HepG2 (cell line): ENCODE results near the gene SYCP2L. TPM values are rescaled to one million over a fixed set of nuclear protein-coding genes. Genes with fewer than 3 reads are reported as not detected.

Experiments used
- ATAC-seq: fragments of 200-7000 bp; cut with Tn5 transposase; 3 replicates; pipeline ENCODE4 v1.9.1; 2020; ENCODE audit warnings: mild to moderate bottlenecking, moderate library complexity
- BruUV-seq: library from RNA; stranded (reverse); fragments of 400-500 nt; replicated peaks from 2 replicates; lab custom pipeline; 2021; lab: Mats Ljungman, UMichigan
- CTCF ChIA-PET: fragments of 300-600 bp; formaldehyde crosslinking; extraction: SDS; loops from one replicate; lab custom pipeline; 2021; ENCODE audit warnings: low total read pairs, inconsistent platforms, low intra/inter-chr PET ratio; lab: Yijun Ruan, JAX
- POLR2A ChIA-PET: fragments of 350-600 bp; sonication (Branson Sonifier 250); formaldehyde crosslinking; loops from one replicate; lab custom pipeline; 2020; ENCODE audit warnings: antibody characterized with exemption, inconsistent platforms; lab: Yijun Ruan, JAX
- DNase-seq: peaks from one replicate; pipeline ENCODE4 v3.0.0-alpha.2; 2015; ENCODE audit warnings: low spot score
- FAIRE-seq: peaks from 3 replicates; lab custom pipeline; 2011; peaks lifted over from hg19 to GRCh38; lab: Jason Lieb, UNC
- H2AFZ ChIP-seq: one replicate; pipeline ENCODE4 v1.6.1; 2011; ENCODE audit warnings: low read length, inconsistent platforms
- H3K27ac ChIP-seq: fragments of 300-600 bp; 3 replicates; pipeline ENCODE4 v1.8.0; 2011; ENCODE audit warnings: mixed run types, mild to moderate bottlenecking, mixed read lengths, low read length, inconsistent platforms; ENCODE audit not compliant: insufficient read depth; ENCODE audit errors: extremely low read length
- H3K27me3 ChIP-seq, 2 experiments: fragments of 200-600 bp in 1 of 2; 2 replicates in 1 of 2; 3 replicates in 1 of 2; pipeline versions ENCODE4 v1.6.0 to v1.8.0; 2011; ENCODE audit warnings: low read length in 2 of 2, mild to moderate bottlenecking in 2 of 2, moderate library complexity in 2 of 2, inconsistent platforms in 1 of 2; ENCODE audit not compliant: insufficient read depth in 2 of 2, control insufficient read depth in 1 of 2
- H3K36me3 ChIP-seq, 2 experiments: fragments of 200-600 bp in 1 of 2; replicated peaks in 1 of 2; 2 replicates in 1 of 2; 3 replicates in 1 of 2; pipeline versions ENCODE4 v1.5.1 to v1.8.0; 2011; ENCODE audit warnings: low read length in 2 of 2, inconsistent platforms in 1 of 2; ENCODE audit not compliant: insufficient read depth in 2 of 2, control insufficient read depth in 1 of 2
- H3K4me1 ChIP-seq: 2 replicates; pipeline ENCODE4 v1.5.1; 2012; ENCODE audit warnings: low read length, inconsistent platforms; ENCODE audit not compliant: insufficient read depth
- H3K4me2 ChIP-seq: 2 replicates; pipeline ENCODE4 v1.6.0; 2011; ENCODE audit warnings: low read depth, low read length, inconsistent platforms
- H3K4me3 ChIP-seq, 3 experiments: fragments of 200-600 bp in 1 of 3; sonication (generic), shearing (Covaris generic) in 1 of 3; replicated peaks in 1 of 3; 2 replicates each; pipeline ENCODE4 v1.5.1; 2011 to 2016; ENCODE audit warnings: low read length in 3 of 3, inconsistent platforms in 2 of 3, low read depth in 2 of 3, mild to moderate bottlenecking in 2 of 3, control low read depth in 1 of 3, mixed read lengths in 1 of 3; ENCODE audit not compliant: insufficient read depth in 1 of 3
- H3K79me2 ChIP-seq: one replicate; pipeline ENCODE4 v1.6.1; 2011; ENCODE audit warnings: low read length, inconsistent platforms; ENCODE audit not compliant: insufficient read depth
- H3K9ac ChIP-seq: 2 replicates; pipeline ENCODE4 v1.6.0; 2011; ENCODE audit warnings: mild to moderate bottlenecking, low read depth, low read length, inconsistent platforms; ENCODE audit not compliant: insufficient read depth
- H3K9me3 ChIP-seq: 2 replicates; pipeline ENCODE4 v1.5.1; 2012; ENCODE audit warnings: mild to moderate bottlenecking, low read length
- H4K20me1 ChIP-seq: 2 replicates; pipeline ENCODE4 v1.6.0; 2011; ENCODE audit warnings: inconsistent platforms, mild to moderate bottlenecking, low read length, moderate library complexity; ENCODE audit not compliant: insufficient read depth
- ASH2L ChIP-seq: fragments of 300-600, 200-600 bp; sonication (generic); IDR thresholded peaks from 2 replicates; pipeline ENCODE4 v1.7.0; 2017; ENCODE audit warnings: low read depth, mild to moderate bottlenecking, moderate library complexity, mixed read lengths, low read length; ENCODE audit not compliant: insufficient read length
- FIP1L1 ChIP-seq: fragments of 200-400 bp; formaldehyde crosslinking; IDR thresholded peaks from 2 replicates; pipeline ENCODE4 v1.6.1; 2018; ENCODE audit warnings: low read depth, mild to moderate bottlenecking, low read length, moderate library complexity, borderline replicate concordance; ENCODE audit not compliant: insufficient read depth
- FOXP1 ChIP-seq, 2 experiments: fragments of 450-650 bp in 1 of 2; IDR thresholded peaks; 2 replicates each; pipeline ENCODE4 v1.6.1; 2017 to 2018; ENCODE audit warnings: antibody characterized with exemption in 1 of 2
- GRHL1 ChIP-seq: sonication (generic); formaldehyde crosslinking; conservative IDR thresholded peaks from 2 replicates; pipeline ENCODE4 v1.8.0; 2022; ENCODE audit warnings: missing genetic modification reagents
- IKZF4 ChIP-seq: sonication (generic); formaldehyde crosslinking; IDR thresholded peaks from 2 replicates; pipeline ENCODE4 v1.5.1; 2020; ENCODE audit warnings: borderline replicate concordance, mild to moderate bottlenecking, low read depth, missing genetic modification reagents; ENCODE audit errors: not compliant biosample characterization
- MIXL1 ChIP-seq: IDR thresholded peaks from 2 replicates; pipeline ENCODE4 v1.6.1; 2016
- MXD3 ChIP-seq: IDR thresholded peaks from 2 replicates; pipeline ENCODE4 v1.6.1; 2016; ENCODE audit warnings: mild to moderate bottlenecking, missing biosample characterization, missing genetic modification reagents
- NKX3-1 ChIP-seq: sonication (generic); formaldehyde crosslinking; IDR thresholded peaks from 2 replicates; pipeline ENCODE4 v1.5.0; 2020; ENCODE audit warnings: missing genetic modification reagents
- ZEB1 ChIP-seq: IDR thresholded peaks from 2 replicates; pipeline ENCODE4 v1.6.1; 2012; ENCODE audit warnings: mild to moderate bottlenecking, low read depth, inconsistent platforms; ENCODE audit not compliant: insufficient replicate concordance
- ZNF263 ChIP-seq: sonication (generic); formaldehyde crosslinking; IDR thresholded peaks from 2 replicates; pipeline ENCODE4 v1.4.0; 2020; ENCODE audit warnings: missing genetic modification reagents
- ZNF644 ChIP-seq: IDR thresholded peaks from 2 replicates; pipeline ENCODE4 v1.6.1; 2016; ENCODE audit warnings: low read depth
- ZNF724P ChIP-seq: sonication (generic); formaldehyde crosslinking; IDR thresholded peaks from 2 replicates; pipeline ENCODE4 v1.8.0; 2022; ENCODE audit warnings: missing genetic modification reagents, borderline replicate concordance
- WGBS: methylation state at CpG from one replicate; pipeline ENCODE4 v1.1.6; 2017; ENCODE audit warnings: low lambda C conversion rate; 5-methylcytosine and 5-hydroxymethylcytosine counted together
- in situ Hi-C: cut with HindIII; loops from 2 replicates; pipeline ENCODE4 v1.10.0; 2017; ENCODE audit warnings: low pct_unique_long_range_greater_than_20kb; ENCODE audit not compliant: extremely low pct_ligation_motif_present
- intact Hi-C: fragments of 100-400 bp; cut with micrococcal nuclease; formaldehyde crosslinking; loops from one replicate; pipeline ENCODE4 v1.10.0; 2022; ENCODE audit not compliant: unreplicated experiment
- polyA plus RNA-seq, 8 experiments: library from polyadenylated mRNA; depleted of rRNA in 3 of 8; stranded (reverse) in 7 of 8; unstranded in 1 of 8; fragments of >200 nt; fragmentation: Illumina TruSeq in 4 of 8; extraction: Trizol in 4 of 8; gene quantifications; 2 replicates each; pipeline versions ENCODE4 v1.2.1 to v1.2.3, GENCODE V29; 2011 to 2016; ENCODE audit warnings: low read depth in 4 of 8, missing spikeins in 1 of 8, mixed read lengths in 1 of 8; ENCODE audit not compliant: insufficient read depth in 1 of 8
- total RNA-seq, 5 experiments: library from RNA; depleted of rRNA; stranded (reverse); fragments of >200 nt; fragmentation: Illumina TruSeq; extraction: Trizol; gene quantifications; 2 replicates each; pipeline ENCODE4 v1.2.3, GENCODE V29; 2016; ENCODE audit warnings: low read depth in 1 of 5
- TF ChIP-seq, protein P1 (sequence below): sonication (generic); formaldehyde crosslinking; IDR thresholded peaks from 2 replicates; pipeline ENCODE4 v1.4.0; 2020; ENCODE audit warnings: missing genetic modification reagents, borderline replicate concordance
- TF ChIP-seq, protein P2 (sequence below): sonication (generic); formaldehyde crosslinking; IDR thresholded peaks from 2 replicates; pipeline ENCODE4 v1.8.0; 2022; ENCODE audit warnings: mild to moderate bottlenecking, missing genetic modification reagents, moderate library complexity

SYCP2L gene
- total and polyA plus RNA-seq, 2 of the 13 experiments (the other 11 are each of a cell fraction or from before 2014, with no cell fraction given): 0.22 to 0.54 TPM

- 86% methylated on average over 5 of the region's 5 CpGs for WGBS
- no peaks in the 10 kb centered on the region for H3K27me3 ChIP-seq
- in situ Hi-C loops: no loop called here
- no peak for TF ChIP-seq ASH2L
- TF ChIP-seq MXD3 (CRISPR knock-in tag): no peak
- TF ChIP-seq ZNF644 (CRISPR knock-in tag): no peak
- no peak for TF ChIP-seq ZNF263
- no peak for TF ChIP-seq MIXL1
- no peak for TF ChIP-seq FIP1L1
- no peak for TF ChIP-seq ZNF724P (CRISPR knock-in tag)
- TF ChIP-seq GRHL1 (CRISPR knock-in tag): no peak
- no peak for TF ChIP-seq NKX3-1 (CRISPR knock-in tag)
- no peak for TF ChIP-seq FOXP1 (IDR thresholded peaks at IDR 0.05)
- no peak for TF ChIP-seq FOXP1 (CRISPR knock-in tag; IDR thresholded peaks at IDR 0.05)
- TF ChIP-seq, protein P1, sequence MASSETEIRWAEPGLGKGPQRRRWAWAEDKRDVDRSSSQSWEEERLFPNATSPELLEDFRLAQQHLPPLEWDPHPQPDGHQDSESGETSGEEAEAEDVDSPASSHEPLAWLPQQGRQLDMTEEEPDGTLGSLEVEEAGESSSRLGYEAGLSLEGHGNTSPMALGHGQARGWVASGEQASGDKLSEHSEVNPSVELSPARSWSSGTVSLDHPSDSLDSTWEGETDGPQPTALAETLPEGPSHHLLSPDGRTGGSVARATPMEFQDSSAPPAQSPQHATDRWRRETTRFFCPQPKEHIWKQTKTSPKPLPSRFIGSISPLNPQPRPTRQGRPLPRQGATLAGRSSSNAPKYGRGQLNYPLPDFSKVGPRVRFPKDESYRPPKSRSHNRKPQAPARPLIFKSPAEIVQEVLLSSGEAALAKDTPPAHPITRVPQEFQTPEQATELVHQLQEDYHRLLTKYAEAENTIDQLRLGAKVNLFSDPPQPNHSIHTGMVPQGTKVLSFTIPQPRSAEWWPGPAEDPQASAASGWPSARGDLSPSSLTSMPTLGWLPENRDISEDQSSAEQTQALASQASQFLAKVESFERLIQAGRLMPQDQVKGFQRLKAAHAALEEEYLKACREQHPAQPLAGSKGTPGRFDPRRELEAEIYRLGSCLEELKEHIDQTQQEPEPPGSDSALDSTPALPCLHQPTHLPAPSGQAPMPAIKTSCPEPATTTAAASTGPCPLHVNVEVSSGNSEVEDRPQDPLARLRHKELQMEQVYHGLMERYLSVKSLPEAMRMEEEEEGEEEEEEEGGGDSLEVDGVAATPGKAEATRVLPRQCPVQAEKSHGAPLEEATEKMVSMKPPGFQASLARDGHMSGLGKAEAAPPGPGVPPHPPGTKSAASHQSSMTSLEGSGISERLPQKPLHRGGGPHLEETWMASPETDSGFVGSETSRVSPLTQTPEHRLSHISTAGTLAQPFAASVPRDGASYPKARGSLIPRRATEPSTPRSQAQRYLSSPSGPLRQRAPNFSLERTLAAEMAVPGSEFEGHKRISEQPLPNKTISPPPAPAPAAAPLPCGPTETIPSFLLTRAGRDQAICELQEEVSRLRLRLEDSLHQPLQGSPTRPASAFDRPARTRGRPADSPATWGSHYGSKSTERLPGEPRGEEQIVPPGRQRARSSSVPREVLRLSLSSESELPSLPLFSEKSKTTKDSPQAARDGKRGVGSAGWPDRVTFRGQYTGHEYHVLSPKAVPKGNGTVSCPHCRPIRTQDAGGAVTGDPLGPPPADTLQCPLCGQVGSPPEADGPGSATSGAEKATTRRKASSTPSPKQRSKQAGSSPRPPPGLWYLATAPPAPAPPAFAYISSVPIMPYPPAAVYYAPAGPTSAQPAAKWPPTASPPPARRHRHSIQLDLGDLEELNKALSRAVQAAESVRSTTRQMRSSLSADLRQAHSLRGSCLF (CRISPR knock-in tag): no peak
- TF ChIP-seq, protein P2, sequence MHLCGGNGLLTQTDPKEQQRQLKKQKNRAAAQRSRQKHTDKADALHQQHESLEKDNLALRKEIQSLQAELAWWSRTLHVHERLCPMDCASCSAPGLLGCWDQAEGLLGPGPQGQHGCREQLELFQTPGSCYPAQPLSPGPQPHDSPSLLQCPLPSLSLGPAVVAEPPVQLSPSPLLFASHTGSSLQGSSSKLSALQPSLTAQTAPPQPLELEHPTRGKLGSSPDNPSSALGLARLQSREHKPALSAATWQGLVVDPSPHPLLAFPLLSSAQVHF (CRISPR knock-in tag): no peak
- TF ChIP-seq IKZF4 (CRISPR knock-in tag): no peak
- TF ChIP-seq ZEB1: no peak
- no peaks in the 10 kb centered on the region for H4K20me1 ChIP-seq
- H3K79me2 ChIP-seq: no peaks in the 10 kb centered on the region
- no TSS peak for BruUV-seq
- ChIA-PET CTCF (no interaction called here), POLR2A (no interaction called here)
- H2AFZ ChIP-seq: no peak overlapping the region
- ATAC-seq (no peak), FAIRE-seq (no peak), DNase-seq (no peak)
- intact Hi-C loops: no loop called here
- H3K4me1 ChIP-seq: peaks cover 38% of the 10 kb centered on the region
- H3K4me2 ChIP-seq: no peak overlapping the region
- H3K9ac ChIP-seq: no peak overlapping the region
- H3K4me3 ChIP-seq: no peak overlapping the region
- no peaks in the 10 kb centered on the region for H3K9me3 ChIP-seq
- no peaks in the 10 kb centered on the region for H3K36me3 ChIP-seq
- H3K27ac ChIP-seq: no peak overlapping the region
Observed at GRCh38 chr6:10947966-10948365, 61.1 kb downstream of the SYCP2L start.
